Suprapubic skin (tissue), 3 donors: ENCODE results near the gene BICC1.

ENCODE experiments used
- EP300 ChIP-seq: sonication (generic); formaldehyde crosslinking; IDR thresholded peaks from one replicate; pipeline ENCODE4 v1.6.1; 2017; ENCODE audit warnings: antibody characterized with exemption
- POLR2A ChIP-seq, 2 donors: fragments of 450-650 bp; IDR thresholded peaks; one replicate each; pipeline ENCODE4 v1.6.1; 2017; ENCODE audit warnings: antibody characterized with exemption in 2 of 2, mild to moderate bottlenecking in 2 of 2, moderate library complexity in 2 of 2
- TF ChIP-seq, protein P1 (sequence below), 2 donors: fragments of 200-600 bp in 1 of 2; fragments of 450-650 bp in 1 of 2; sonication (generic) in 1 of 2; IDR thresholded peaks; one replicate each; pipeline ENCODE4 v1.5.1; 2016 to 2019; ENCODE audit warnings: antibody characterized with exemption in 2 of 2, mild to moderate bottlenecking in 1 of 2, moderate library complexity in 1 of 2

DNA sequence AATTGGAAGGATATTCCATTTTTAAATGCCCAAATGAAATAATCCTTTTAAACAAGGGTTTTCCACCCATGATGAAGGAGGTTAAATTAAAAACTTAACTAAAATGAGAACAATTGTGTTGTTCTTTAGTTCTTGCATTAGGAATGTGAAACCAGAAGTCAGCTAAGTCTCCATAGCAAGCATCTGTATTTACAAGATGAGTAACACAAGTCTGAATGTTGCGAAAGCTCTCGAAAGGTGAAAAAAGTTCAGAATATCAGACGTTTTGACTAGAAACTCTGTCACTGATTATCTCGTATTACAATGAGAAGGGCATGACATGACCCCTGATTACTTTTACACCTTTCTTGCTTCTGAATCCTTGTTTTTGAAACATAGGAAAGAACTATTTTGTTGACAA, 149.6 kb downstream of the BICC1 start:
- TF ChIP-seq POLR2A (IDR thresholded peaks at IDR 0.05) (no peak), EP300 (no peak)
- TF ChIP-seq, protein P1, sequence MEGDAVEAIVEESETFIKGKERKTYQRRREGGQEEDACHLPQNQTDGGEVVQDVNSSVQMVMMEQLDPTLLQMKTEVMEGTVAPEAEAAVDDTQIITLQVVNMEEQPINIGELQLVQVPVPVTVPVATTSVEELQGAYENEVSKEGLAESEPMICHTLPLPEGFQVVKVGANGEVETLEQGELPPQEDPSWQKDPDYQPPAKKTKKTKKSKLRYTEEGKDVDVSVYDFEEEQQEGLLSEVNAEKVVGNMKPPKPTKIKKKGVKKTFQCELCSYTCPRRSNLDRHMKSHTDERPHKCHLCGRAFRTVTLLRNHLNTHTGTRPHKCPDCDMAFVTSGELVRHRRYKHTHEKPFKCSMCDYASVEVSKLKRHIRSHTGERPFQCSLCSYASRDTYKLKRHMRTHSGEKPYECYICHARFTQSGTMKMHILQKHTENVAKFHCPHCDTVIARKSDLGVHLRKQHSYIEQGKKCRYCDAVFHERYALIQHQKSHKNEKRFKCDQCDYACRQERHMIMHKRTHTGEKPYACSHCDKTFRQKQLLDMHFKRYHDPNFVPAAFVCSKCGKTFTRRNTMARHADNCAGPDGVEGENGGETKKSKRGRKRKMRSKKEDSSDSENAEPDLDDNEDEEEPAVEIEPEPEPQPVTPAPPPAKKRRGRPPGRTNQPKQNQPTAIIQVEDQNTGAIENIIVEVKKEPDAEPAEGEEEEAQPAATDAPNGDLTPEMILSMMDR (IDR thresholded peaks at IDR 0.05) = no peak
